ENCODE results near the gene DYNLT3. TPM values are rescaled to one million over a fixed set of nuclear protein-coding genes. Genes with fewer than 3 reads are reported as not detected.
A peak's percentile ranks its signal among the peaks of the same experiment; 100 is the strongest.

The DYNLT3 gene
- total RNA-seq, 2 experiments from 2014 or later, result 26.8 to 27.5 TPM

- POLR2A ChIA-PET, result no interaction called here
- no peak overlapping the region for H3K4me3 Mint-ChIP-seq
Observed at GRCh38 chrX:37799936-37800335, 47.4 kb downstream of the DYNLT3 start.

GRCh38 chrX:37796805-37797204 lies 50.6 kb downstream of the DYNLT3 start:
- POLR2A ChIA-PET, result no interaction called here
- Mint-ChIP-seq H3K36me3 (peaks cover 3% of the 10 kb centered on the region), H3K27ac (no peak overlapping the region), H3K9me3 (no peaks in the 10 kb centered on the region), H3K4me1 (peaks cover 15% of the 10 kb centered on the region), H3K27me3 (no peaks in the 10 kb centered on the region), H3K4me3 (no peak overlapping the region)
- DNase-seq (no peak), ATAC-seq (ENCODE audit: low read depth) (peak; percentile 50)

More at GRCh38 chrX:37799936-37800335, 47.4 kb downstream of the DYNLT3 start:
- ATAC-seq (ENCODE audit: low read depth) (no peak), DNase-seq (no peak)
- Mint-ChIP-seq H3K4me1 (peaks cover 13% of the 10 kb centered on the region), H3K27me3 (no peaks in the 10 kb centered on the region), H3K27ac (no peak overlapping the region), H3K36me3 (no peaks in the 10 kb centered on the region), H3K9me3 (no peaks in the 10 kb centered on the region)

- ATAC-seq (ENCODE audit: low read depth), result no peak
- Mint-ChIP-seq H3K27me3 (no peaks in the 10 kb centered on the region), H3K27ac (no peak overlapping the region), H3K36me3 (peaks cover 3% of the 10 kb centered on the region), H3K4me3 (no peak overlapping the region), H3K9me3 (no peaks in the 10 kb centered on the region), H3K4me1 (peaks cover 15% of the 10 kb centered on the region)
- no peak for DNase-seq
- POLR2A ChIA-PET, result no interaction called here
Observed at GRCh38 chrX:37796310-37796709, 51.1 kb downstream of the DYNLT3 start.

Other genes with a start within 250 kb of the DYNLT3 start
- under 1 TPM in 1 of 2 experiments, not detected in 1; 0.08 TPM for gene XK, start 161.8 kb downstream of the DYNLT3 start, total RNA-seq
- gene CYBB, start 67.5 kb downstream of the DYNLT3 start, total RNA-seq, result 1 to 10 TPM; 4.3 to 5.3 TPM
- not detected for gene SYTL5, start 159.0 kb upstream of the DYNLT3 start, total RNA-seq